ENCODE results near the gene THAP4.
"Not testable (repeated sequence)": the region's sequence is repeated elsewhere in the genome, so short reads cannot be mapped to it uniquely, and the experiment has no call there.

The THAP4 gene

DNA sequence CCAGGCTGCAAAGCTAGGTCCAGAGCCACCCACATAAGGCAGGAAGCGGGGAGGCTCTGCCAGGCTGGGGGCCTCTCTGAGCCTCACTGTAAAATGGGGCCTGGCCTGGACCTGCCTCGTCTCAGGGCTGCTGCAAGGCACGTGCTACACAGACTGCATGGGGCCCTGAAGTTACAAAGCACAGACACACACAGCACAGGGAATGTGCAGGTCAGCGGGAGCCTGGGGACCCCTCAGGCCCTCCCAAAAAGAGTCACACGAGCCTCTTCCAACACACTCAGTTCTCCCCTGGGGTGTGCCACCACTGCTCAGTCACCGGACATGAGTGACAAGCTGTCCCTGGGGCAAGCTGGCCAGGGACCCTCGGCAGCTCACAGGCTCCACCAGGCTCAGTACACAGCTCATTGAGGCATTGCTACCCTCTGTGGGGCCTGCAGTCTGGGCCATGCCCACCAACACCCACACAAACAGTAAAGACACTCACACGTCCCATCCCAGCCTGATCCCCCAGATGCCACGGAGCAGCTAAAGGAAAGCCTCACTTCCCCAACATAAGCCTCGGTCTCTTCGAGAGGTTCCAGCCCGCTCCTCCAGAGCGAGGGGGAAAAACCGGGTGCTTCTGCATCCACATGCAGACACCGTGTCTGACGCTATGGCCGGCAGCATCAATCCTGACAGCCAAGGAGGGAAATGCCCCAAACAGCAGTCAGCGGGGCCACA lies 44.7 kb downstream of the THAP4 start:
- no peak for DNase-seq (ENCODE audit: low read depth)
- no peak overlapping the region for H3K4me3 ChIP-seq (ENCODE audit: low read depth, low read length)
- TF ChIP-seq, protein P1, sequence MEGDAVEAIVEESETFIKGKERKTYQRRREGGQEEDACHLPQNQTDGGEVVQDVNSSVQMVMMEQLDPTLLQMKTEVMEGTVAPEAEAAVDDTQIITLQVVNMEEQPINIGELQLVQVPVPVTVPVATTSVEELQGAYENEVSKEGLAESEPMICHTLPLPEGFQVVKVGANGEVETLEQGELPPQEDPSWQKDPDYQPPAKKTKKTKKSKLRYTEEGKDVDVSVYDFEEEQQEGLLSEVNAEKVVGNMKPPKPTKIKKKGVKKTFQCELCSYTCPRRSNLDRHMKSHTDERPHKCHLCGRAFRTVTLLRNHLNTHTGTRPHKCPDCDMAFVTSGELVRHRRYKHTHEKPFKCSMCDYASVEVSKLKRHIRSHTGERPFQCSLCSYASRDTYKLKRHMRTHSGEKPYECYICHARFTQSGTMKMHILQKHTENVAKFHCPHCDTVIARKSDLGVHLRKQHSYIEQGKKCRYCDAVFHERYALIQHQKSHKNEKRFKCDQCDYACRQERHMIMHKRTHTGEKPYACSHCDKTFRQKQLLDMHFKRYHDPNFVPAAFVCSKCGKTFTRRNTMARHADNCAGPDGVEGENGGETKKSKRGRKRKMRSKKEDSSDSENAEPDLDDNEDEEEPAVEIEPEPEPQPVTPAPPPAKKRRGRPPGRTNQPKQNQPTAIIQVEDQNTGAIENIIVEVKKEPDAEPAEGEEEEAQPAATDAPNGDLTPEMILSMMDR (IDR thresholded peaks at IDR 0.05; ENCODE audit: insufficient read depth, low read depth, low read length, missing control alignments): no peak

GRCh38 chr2:241590496-241591455 lies 46.2 kb downstream of the THAP4 start:
- not testable (repeated sequence) for H3K4me3 ChIP-seq (ENCODE audit: low read depth, low read length); DNase-seq (ENCODE audit: low read depth)

GRCh38 chr2:241589863-241590262 lies 47.1 kb downstream of the THAP4 start:
- H3K4me3 ChIP-seq (ENCODE audit: low read depth, low read length); DNase-seq (ENCODE audit: low read depth): not testable (repeated sequence)

- no peak overlapping the region for H3K4me3 ChIP-seq (ENCODE audit: low read depth, low read length)
- DNase-seq (ENCODE audit: low read depth): no peak
- TF ChIP-seq, protein P1 (IDR thresholded peaks at IDR 0.05; ENCODE audit: insufficient read depth, low read depth, low read length, missing control alignments): no peak
These were observed 50.2 kb downstream of the THAP4 start for GRCh38 chr2:241586564-241587264.

GRCh38 chr2:241584436-241584835 lies 52.5 kb downstream of the THAP4 start:
- H3K4me3 ChIP-seq (ENCODE audit: low read depth, low read length): no peak overlapping the region
- TF ChIP-seq, protein P1 (IDR thresholded peaks at IDR 0.05; ENCODE audit: insufficient read depth, low read depth, low read length, missing control alignments): no peak
- DNase-seq (ENCODE audit: low read depth): no peak

DNA sequence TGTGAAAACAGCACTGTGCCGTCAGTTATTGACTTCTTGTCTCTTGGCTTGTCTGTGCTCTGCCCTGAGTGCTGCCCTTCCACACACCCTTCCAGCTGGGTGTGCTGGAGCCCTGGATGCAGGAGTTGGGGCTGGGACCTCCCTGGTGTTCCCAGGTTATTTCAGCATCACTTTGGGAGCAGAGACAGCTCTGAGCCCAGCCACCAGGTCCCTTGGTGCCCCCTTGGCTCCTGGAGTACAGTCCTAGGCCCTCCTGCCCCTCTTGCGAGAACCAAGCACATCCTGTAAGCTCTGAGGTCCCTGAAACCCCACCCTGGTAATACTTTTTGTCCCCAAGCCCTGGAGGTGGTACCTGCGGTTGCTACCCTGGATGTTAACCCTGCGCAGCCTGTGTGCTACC lies 54.2 kb downstream of the THAP4 start:
- no peak overlapping the region for H3K4me3 ChIP-seq (ENCODE audit: low read depth, low read length)
- no peak for DNase-seq (ENCODE audit: low read depth)
- TF ChIP-seq, protein P1 (IDR thresholded peaks at IDR 0.05; ENCODE audit: insufficient read depth, low read depth, low read length, missing control alignments): no peak

DNA sequence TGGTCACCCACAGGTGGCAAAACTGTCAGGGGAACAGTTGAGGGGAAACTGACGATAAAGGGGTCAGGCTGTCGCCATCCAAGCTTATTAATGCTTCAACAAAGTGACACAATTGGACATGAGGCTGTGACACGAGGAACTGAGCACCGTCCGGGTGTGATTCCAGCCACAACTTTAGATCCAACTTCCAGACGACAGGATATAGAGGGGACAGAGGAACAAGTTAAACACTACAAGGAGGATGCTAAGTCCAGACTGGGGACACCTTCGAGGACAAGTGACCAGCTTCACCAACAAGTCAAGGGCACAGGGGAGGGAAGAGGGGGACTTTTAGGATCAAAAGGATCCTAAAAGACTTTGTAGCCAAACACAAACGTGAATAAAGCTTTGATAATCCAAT lies 54.6 kb downstream of the THAP4 start:
- TF ChIP-seq, protein P1 (IDR thresholded peaks at IDR 0.05; ENCODE audit: insufficient read depth, low read depth, low read length, missing control alignments): no peak

More for the DNA sequence above, 54.6 kb downstream of the THAP4 start:
- DNase-seq (ENCODE audit: low read depth): no peak
- no peak overlapping the region for H3K4me3 ChIP-seq (ENCODE audit: low read depth, low read length)

Measured in GM12865 (cell line).